C4-2B (cell line): ENCODE data around the gene BPI.

ENCODE experiments used
- CTCF ChIP-seq: fragments of 450-650 bp; conservative IDR thresholded peaks from 2 replicates; pipeline ENCODE4 v1.5.1; 2017; ENCODE audit warnings: mild to moderate bottlenecking
- ZFX ChIP-seq: fragments of 450-650 bp; IDR thresholded peaks from 2 replicates; pipeline ENCODE4 v1.6.1; 2017

- TF ChIP-seq CTCF (no peak), ZFX (no peak)
These were observed 36.0 kb downstream of the BPI start for GRCh38 chr20:38339997-38340396.
